NK-92 (cell line): ENCODE measurements around the gene BCHE.

Source experiments
- DNase-seq: peaks from one replicate; lab custom pipeline; 2025; ENCODE audit not compliant: unreplicated experiment; lab: John Stamatoyannopoulos, UW

The BCHE gene

DNA sequence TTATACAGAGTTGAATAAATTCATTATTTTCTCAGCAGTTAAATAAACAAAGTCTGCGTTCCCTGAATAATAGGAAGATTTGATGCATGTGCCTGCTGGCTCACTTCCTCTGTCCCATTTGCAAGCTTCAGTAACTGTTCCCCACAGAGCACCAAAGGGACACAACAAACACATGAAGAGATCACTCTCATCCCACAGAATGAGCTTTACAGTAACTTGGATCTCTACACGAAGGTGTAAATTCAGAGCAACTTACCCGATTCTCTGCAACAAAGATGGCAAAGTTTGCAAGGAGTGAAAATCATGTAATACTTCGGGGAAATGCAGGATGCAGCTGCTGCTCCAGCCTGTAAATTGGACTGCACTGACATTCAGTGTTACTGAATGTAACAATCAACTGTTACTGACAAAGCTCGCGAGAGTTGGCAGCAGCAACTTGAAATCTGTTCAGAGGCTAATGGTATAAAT lies at the start of gene BCHE:
Gene BCHE (minus strand): TSS at position 366 of the 468 bp plus-strand sequence. CDS start 6,390 bp downstream, outside the sequence.
- DNase-seq, result no peak

DNA sequence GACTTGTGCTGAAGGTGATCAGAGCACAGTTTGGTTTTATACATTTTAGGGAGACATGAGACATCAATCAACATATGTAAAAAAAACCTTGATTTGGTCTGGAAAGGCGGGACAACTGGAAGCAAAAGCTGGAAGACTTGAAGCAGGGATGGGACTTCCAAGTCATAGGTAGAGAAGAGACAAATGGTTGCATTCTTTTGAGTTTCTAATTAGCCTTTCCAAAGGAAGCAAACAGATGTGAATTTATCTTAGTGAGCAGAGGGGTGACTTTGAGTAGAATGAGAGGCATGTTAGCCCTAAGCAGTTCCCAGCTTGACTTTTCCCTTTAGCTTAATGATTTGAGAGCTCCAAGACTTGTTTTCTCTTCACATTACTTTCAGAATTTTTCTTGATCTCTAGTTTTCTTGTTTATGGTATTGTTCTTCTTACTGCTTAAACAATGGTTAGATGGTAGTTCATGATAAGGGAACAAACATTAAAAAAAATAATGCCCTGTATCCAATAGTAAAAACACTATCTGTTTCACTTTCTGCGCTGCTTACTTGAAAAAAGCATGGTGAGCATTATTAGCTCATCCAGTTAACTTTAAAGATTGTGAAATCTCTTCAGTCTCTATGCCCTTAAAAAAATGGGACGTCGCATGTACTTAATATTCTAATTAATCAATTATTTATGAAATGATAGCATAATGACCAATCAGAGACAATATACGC lies 48.5 kb upstream of the BCHE start:
- no peak for DNase-seq

DNA sequence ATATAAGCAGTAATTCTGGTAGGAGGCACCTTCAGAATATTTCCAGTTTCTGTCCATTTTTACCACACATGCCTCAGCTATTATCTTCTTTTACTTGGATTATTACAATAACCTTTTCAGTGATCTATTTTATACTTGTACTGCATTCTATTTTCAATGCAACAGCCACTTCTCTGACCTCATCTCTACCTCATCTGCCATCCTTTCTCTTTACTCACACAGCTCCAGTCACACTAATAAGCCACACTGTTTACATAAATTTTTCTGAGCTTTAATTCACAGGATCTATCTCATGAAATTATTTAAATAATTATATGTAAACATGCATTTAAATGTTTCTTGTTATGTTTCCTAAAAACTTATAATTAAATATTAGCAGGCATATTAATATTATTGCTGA lies 47.3 kb upstream of the BCHE start:
- no peak for DNase-seq

DNA sequence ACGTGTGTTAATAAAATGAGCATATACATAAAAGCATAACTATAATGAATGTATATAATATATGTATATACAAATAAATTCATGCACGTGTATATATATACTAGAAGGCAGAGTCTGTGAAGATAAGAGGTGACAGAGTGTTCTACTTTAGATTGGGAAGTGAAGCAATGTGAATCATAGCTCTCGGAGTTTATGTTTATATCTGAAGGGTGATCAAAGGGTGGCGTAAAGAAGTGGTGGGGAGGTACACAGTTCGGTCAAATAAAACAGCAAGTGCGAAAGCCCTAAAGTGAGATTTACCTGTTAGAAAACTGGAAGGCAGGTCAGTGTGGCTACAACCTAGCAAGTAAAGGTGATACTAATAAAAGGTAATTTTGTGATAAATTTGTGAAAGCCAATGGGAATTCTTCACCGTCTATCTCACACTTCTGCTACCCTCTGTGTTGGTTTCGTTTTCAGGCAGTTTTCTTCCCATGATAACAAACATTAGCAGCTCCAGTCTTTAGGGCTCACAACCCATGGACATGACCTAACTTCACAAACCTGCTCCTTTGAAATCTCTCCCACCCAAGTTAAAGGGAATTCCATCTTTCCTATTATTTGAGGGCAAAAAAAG lies 46.7 kb upstream of the BCHE start:
- no peak for DNase-seq

DNA sequence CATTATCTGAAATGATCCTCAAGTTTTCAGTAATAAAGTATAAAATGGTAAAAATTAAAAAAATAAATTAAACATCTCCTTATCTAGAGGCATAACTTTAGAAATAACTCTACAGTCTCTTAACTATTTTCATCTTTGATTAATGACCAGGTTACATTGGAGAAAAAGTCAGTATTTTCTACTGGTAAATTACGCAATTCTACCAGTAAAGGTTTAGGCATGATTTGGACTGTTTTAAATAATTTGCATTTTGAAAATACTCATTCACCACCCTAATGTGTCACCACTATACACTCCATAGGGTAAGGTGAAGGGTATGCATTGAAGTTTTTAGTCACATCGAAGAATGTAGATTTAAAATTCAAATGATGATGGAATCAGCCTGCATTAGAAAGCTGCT lies 45.9 kb upstream of the BCHE start:
- no peak for DNase-seq

DNA sequence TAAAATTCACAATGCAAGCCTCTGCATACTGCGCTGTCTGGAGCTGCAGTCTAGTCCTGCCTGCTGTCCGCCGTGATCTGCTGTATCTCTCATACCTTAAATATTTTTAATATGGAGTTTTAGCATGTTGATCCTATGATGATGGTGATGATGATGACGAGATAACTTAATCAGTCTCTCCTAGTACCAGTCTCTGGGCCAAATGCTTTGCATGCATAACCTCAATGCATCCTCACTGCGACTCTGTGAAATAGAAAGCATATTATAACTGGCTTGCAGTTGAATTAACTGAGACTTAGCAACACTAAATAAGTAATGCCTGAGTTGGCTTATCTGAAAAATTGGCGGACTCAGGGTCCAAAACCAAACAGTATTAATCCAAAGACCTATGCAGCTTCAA lies 38.4 kb upstream of the BCHE start:
- no peak for DNase-seq

DNA sequence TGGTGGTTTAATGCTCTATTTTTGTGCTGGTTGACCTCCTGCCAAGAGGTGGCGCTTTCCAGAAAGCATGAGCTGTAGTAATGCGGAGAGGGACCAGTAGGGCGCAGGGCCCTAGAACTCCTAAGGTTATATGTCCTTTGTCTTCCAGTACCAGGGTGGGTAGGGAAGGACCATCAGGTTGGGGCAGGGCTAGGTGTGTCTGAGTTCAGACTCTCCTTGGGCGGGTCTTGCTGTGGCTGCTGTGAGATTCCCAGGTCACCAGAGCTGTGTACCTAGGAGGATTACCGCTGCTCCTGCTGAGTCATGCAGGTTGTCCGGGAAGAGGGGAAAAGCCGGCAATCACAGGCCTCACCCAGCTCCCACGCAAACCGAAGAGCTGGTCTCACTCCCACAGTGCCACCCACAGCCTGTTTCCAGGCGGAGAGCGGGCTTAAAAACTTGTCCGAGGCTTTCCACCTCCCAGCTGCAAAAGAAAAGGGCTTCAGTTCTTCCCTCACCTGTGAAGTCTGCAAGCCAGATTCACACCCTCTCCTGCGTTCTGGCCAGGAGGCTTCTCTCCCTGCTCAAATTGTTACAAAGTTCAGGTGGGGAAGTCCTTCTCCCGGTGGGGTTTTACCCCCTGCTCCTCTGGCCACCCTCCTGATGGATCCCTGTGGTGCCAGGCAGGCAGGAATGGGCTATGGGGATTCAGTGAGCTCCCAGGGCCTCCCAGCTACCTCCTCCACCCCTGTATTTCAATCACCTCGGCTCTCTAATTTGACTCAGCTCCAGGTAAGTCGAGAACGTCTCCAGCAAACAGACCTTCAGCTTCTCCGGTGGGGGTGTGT lies 37.7 kb upstream of the BCHE start:
- DNase-seq, result no peak

DNA sequence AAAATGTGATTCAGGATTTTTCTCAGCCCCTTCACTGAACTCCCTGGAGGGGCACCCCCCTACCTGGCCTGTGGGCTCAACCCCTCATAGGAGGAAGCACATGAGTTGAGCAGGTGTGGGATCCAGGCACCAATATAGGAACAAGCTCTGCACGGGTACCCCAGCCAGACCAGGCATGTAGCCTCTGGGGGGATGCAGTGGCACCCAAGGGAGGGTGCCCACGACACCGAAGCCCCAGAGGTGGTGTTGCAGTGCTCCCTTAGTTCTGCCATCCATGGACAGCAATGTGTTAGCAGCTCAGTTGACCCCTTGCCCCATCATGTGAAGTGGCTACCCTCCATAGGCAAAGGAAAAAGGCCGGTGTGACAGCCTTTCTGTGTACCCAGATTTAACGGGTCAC lies 30.9 kb upstream of the BCHE start:
- DNase-seq, result no peak

DNA sequence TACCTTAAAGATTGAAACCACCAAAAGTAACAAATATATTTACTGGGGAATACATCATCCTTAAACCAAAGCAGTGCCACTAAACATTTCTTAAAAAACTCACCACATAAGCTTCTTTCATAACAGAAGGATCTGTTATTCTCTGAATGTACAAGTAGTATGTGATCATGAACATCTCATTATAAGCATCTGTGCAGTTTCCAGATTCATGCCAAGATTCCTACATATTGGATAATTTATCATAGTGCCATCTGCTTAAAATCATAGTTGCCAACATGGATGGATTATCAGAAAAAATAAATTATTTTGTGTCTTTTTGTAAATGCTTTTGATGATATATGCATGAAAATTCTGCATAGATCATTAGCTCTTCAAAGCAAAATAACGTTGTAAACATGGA lies 21.8 kb upstream of the BCHE start:
- no peak for DNase-seq

DNA sequence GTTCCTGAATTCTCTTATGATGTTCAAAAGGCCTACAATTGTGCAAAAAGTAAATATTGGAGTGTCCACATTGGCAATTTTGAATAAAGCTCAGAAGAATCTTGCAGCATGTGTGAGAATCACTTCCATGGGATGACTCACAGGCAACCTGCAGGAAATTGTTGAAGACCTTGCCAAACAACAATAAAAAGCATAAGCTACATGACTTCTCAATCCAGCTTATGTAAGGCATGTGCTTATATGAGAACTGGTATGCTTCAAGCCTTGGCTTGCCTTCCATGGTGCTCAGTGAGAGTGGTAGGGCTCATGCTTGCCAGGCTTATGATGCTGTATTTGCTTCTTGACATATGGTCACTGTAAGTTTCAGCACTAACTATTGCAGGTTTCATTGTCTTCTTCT lies 18.4 kb upstream of the BCHE start:
- DNase-seq, result no peak

DNA sequence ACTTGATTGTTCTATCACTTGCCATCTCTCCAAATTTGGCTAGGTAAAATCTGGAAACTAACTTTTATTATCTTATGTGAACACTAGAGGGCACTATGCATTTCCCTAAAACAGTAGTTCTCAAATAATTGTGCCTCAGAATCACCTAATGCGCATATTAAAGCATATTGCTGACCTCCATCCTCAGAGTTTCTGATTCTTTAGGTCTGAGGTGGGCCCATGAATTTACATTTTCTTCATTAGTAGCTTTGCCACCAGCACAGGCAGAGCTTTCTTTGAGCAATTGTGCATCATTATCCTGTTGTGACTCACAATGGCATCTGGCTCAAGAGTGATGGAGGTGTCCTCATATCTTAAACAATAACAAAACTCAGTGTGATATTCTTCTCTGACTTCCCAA lies 17.5 kb upstream of the BCHE start:
- DNase-seq, result no peak

DNA sequence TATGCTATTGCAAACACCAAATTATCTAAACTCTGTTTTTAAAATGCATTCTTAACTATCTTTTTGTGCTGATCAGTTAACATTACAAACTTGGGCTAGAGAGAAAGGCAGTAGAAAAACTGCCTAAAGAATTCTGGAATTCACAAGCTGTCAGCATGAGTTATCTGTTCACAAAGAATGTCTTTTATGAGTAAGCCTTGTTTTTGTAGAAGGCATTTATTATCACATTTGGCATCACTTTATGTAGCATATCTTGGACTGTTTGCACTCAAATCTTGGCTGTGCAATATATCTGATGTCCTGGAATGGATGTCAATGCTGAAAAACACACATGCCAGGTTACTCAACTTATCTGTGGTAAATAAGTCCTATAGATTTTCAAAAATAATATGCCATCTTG lies 15.5 kb upstream of the BCHE start:
- DNase-seq, result no peak

DNA sequence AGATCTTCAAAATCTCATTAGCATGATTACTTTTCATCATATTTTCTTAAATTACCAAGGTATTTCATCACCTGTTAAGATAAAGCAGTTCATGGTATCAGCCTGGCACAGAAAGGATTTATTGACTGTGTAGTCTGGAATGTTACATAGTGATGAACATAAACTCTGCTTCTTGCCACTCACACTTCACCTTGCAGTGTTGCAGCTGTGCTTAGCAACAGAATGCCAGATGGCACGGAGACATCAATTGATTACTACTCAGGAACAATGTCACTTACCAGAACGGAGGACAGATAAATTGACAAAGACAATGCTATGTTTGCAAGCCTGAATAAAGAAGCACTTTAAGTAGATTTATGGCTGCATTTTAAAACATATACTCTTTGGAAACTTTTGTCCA lies 15.0 kb upstream of the BCHE start:
- no peak for DNase-seq

DNA sequence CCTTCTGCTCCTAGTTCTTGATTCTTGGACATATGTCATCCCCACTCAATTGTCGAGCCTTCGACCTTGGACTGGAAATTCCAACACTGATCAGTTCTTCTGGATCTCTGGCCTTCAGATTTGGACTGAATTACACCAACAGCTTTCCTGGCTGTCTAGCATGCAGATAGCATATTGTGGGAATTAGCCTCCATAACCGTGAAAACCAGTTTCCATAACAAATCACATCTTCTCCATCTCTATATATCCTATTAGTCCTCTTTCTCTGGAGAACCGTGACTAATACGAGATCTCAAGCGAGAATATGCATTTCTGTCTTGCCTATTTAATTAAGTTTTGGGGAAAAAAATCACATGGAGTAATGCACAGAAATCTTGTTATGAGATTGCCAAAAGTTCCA lies 8.8 kb upstream of the BCHE start:
- DNase-seq, result no peak

DNA sequence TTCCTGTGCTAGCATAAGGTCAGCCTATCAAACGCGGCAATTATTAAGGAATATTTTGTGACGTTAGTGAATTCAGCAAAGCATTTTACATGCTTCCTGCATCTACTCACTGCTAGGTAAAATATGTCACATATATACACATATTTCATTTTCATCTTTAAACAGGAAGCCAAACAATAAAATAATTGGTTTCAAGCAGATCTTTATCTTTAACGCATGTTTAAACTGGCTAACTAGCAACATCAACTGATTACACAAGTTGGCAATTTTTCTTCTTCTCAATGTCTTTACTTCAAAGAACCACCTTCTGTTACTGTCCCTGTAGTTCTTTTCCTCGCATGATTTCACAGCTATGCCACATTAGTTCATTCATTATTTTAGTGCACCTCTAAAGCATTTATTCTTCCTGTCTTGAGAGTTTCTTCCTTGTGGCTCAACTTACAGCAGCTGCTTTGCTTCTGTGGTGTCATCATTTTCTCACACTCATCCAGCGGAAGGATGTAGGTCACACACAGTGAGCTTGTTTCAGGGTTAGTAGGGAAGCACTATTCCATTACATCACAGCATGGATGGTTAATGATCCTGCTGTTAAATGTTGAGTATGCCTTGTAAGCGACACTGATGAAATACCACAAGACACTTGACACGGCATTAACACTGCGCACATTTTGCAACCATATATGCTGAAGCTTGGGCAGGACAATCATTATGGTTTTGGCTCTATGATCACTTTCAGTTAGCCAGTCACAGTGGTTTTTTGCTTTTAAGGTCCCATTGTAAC lies 2.3 kb upstream of the BCHE start:
- DNase-seq, result no peak

DNA sequence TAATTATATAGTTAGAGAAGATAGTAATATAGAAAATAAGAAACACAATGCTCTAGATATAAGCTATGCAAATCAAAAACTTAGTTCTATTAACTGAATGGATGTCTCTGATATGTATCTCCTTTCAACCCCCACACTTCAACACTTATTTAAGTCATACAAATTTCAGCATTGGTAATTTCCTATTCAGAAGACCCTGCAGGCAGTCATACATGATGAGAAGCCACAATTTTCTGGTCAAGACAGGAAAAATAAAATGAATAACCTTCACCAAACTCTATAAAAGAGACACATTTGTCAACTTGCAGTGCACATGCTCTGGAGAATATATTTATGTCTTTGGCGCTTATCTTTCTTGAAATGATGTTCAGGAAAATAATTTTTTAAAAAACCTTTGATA lies 578 bp upstream of the BCHE start:
- DNase-seq, result no peak

DNA sequence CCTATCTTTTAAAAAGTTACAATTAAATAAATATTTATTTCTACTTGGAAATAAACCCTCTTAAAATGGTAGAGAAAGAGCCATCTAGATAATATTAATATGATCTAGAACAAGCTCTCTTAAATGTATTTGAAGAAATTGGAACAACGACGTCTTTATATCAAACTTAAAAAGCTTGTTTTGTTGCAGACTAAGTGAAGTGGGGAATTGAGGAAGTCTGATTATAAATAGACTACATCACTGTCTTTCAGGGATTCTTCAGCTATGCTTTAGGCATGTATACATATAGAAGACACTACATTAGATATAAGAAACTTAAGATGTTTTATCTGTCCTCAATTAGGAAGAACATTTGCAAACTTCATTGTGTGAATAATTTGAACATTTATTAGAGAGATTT lies 1.8 kb downstream of the BCHE start:
- no peak for DNase-seq

DNA sequence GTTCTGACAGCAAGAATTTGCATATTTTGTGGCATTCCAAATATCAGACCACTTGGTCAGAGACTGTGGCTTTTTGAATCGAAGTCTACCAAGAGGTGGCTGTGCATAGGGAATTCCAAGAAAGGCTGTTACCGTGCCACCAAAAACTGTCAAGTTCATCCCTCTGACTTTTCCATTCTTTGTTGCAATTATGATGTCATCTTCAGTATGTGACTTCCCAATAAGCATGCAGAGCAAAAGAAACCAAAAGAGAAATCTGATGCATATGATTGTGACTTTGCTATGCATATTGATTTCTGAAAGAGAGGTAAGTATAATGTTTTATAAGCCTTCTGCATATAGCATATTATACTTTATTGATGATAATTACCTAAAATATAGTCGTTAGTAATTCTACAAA lies 6.5 kb downstream of the BCHE start:
- DNase-seq, result no peak

DNA sequence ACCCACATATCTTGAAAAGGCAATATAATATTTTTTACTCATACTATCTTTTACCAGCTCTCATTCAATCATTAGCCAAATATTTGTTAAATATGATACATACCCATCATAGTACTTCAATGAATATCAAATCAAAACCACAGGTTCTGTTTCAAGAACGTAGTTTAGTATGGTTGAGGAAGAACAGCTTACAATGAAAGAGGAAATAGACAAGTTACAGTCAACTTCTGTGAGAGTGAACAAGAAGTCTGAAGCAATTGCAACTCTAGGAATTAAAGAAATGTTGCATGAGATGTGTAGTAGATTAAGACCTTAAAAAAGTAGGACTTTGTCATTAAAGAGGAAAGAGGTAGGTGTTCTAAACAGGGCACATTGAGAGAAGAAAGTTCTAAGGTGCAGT lies 9.3 kb downstream of the BCHE start:
- no peak for DNase-seq

DNA sequence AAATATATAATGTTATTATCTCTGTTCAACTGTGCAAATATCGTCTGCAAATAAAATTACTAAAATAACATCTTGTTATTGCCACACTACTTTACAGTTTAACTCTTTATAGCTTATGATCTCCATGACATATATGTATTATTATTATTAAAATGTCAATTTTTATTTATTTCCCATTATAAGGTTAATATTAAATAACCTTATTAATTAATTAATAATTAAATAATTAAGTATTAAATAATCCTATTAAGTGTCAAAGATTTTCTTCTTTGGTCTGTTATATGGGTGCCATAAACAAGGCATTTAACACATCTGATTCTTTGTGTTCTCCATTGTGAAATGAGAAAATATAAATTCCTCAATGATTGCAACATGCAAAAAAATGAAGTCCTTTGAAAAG lies 10.0 kb downstream of the BCHE start:
- DNase-seq, result no peak

DNA sequence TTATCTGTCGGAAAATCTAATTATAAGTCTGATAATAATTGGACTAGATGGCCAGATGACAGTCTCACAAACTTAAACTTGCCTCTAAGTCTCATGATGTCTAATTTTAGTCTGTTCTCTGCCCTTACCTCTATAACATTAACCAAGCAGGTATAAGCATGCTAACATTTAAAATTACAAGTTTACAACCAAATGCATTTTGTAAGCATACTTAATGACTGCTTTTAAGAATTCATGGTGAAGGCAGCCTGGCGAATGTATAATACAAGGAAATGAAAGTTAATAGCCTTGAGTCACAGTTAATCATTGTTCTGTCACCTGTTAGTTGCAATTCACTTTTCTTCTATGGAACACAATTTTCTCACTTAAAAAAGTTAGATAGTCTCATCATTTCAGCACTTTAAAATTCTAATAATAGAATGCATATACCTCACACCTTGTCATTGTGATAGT lies 16.5 kb downstream of the BCHE start:
- DNase-seq, result no peak
